HG03469 (cell line): Measurements from ENCODE around the gene CHTF18.
"Not testable (repeated sequence)": the region's sequence is repeated elsewhere in the genome, so short reads cannot be mapped to it uniquely, and the experiment has no call there.

ENCODE experiments used
- ATAC-seq: cut with Tn5 transposase; IDR thresholded peaks from one replicate; pipeline ENCODE4 v1.9.1; 2021; ENCODE audit warnings: mild to moderate bottlenecking, moderate library complexity, moderate number of reproducible peaks; ENCODE audit not compliant: unreplicated experiment

The CHTF18 gene

DNA sequence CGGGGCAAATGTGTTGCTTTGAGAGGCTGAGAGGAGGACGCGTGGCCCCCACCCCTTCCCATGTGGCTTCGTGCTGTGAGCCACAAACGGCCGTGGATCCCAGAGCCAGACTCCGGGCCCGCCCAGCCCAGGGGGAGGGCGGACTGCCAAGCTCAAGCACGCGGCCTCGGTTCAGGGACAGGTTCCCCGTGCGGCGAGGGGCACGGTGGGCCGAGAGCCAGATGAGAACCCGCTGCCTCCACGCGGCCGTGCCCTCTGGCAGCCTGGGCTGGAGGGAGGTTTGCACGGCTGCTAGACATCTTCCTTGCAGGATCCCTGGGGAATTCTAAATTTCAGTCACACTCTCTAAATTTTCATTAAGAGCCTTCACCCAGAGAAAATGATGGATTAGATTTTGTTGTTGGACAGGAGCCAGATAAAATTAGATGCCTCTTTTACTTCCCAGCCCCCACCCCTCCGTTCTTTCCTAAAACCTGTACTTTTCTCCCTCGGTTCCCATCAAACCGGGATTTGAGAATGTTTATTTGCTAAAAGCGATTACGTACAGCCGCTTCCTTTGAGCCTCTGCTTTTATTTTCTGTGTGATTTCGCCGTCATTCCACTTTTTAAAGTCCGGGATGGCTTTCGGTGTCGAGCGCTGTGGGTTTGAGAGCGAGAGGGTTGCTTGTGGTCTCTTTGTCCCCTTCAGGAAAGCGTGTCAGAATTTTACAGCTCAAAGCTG, 37.1 kb downstream of the CHTF18 start:
- no peak for ATAC-seq

DNA sequence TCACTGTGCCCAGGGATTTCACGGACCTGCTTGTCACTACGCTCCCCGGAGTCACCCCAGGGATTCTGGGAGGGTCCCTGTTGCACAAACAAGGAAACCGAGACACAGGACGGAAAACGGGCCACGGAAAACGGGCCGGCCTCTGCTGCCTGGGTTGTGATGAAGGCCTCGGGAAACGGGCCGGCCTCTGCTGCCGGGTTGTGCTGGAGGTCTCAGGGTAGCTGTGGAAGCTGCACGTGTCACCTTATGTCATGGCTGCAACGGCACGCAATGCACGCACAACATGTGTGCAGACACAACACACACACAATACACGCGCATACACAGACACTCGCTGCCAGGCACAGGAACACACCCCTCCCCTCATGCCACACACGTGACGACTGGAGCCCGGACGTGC, 39.1 kb downstream of the CHTF18 start:
- no peak for ATAC-seq

- no peak for ATAC-seq
These were observed 40.5 kb downstream of the CHTF18 start for GRCh38 chr16:828891-829290.

- no peak for ATAC-seq
These were observed 41.9 kb downstream of the CHTF18 start for GRCh38 chr16:830107-830870.

DNA sequence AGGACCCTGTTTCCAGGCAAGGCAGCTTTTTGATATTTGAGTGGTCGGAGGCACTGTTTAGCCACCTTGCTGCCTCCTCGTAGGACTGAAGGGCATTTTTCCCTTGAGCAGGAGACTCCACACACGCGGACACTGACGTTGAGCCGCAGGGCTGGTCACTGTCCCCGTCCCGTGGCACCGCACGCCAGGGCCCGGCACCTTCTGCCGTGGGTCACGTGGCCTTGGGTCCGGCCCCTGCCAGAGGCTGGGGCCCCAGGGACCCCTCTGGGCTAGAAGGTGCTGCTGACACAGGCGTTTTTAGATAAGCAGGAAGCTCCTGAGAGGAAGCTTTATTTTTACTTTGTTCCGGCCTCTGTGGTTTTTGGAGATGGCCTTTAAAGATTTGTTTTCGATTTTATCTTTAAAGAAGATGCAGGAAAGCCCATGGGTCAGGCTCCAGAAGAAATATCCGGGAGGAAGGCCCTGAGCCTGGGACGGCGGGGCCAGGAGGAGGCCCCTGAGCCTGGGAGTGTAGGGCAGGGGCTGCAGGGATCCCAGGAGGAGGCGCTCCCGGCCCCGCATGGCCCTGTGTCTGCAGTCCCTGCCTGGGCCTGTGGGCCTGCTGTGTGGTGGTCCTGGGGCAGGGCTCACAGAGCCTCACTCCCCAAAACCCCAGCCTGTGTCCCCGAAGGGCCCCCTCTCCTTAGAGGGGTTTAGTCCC, 42.6 kb downstream of the CHTF18 start:
- ATAC-seq: no peak

GRCh38 chr16:831571-832413, 43.4 kb downstream of the CHTF18 start:
- no peak for ATAC-seq

- ATAC-seq: no peak
These were observed 44.4 kb downstream of the CHTF18 start for GRCh38 chr16:832652-833336.

DNA sequence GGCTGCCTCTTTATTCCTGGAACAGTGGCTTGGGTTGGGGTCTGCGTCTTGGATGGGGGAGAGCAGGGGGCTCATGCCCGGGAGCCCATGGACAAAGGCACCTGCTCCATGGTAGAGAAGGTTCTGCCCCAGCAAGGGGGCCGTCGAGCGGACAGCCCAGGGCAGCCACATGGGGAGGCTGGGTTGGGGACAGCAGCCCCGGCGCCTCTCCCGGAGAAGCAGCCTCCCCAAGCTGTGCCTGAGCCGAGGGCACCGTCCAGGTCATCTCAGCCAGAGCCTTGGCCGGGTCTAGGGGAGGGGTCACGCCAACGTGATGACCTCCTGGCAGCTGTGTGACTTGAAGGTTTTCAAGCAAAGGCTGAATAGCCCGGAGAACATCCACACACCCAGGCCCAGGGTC, 45.0 kb downstream of the CHTF18 start:
- no peak for ATAC-seq

GRCh38 chr16:835373-835772, 47.0 kb downstream of the CHTF18 start:
- ATAC-seq: no peak

DNA sequence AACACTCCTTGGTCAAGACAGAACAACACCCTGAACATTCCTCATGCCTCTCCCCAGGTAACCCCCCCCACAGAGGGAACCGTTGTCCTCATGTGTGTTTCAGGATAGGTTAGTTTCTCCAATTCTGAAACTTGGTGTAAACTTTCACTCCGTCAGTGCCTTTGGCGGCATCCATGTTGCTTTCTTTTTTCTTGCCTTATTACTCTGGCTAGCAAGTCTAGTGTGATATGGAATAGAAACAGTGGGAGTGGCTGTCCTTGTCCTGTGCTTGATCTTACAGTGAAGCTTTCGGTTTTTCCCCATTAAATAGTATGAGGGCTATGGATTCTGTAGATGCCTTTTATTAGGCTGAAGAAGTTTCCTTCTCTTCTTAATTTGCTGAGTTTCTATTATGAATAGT, 47.8 kb downstream of the CHTF18 start:
- no peak for ATAC-seq

- not testable (repeated sequence) for ATAC-seq
These were observed 48.4 kb downstream of the CHTF18 start for GRCh38 chr16:836822-837221.

GRCh38 chr16:838741-839140, 50.3 kb downstream of the CHTF18 start:
- ATAC-seq: no peak

DNA sequence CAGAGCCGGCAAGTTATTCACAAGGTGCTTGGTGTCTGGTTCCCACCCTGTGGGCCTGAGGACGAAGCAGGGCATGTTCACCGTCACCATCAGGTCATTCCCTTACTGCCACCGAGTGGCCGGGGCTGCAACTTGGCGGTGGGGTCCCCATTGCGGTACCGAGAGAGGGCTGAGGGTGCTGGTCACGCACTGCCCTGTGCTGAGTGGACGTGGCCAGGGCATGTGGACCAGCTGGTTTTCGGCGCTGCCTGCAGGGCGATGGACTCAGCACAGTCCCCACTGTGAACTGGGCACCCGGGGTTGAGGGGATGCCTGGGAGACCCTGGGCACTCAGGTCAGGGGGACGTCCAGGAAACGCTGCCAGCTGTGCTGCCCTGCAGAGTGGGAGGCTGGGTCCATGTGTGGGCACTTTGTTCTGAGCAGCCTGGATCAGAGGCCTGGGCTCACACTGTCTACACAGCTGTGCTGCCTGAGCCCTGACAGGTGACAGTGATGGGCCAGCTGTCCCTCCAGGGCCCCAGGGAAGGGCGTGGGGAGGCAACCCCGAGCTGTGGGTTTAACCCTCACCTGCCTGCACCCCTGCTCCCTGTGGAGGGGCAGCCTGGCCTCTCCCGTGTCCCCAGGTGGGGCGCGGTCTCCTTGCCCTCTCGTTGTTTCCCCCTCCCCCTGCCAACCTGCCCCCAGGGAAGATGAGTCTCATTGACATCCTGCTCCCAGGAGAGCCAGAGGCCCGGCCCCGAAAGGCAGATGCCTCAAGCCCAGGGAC, 51.4 kb downstream of the CHTF18 start:
- no peak for ATAC-seq

GRCh38 chr16:840561-841454, 52.4 kb downstream of the CHTF18 start:
- ATAC-seq: no peak

DNA sequence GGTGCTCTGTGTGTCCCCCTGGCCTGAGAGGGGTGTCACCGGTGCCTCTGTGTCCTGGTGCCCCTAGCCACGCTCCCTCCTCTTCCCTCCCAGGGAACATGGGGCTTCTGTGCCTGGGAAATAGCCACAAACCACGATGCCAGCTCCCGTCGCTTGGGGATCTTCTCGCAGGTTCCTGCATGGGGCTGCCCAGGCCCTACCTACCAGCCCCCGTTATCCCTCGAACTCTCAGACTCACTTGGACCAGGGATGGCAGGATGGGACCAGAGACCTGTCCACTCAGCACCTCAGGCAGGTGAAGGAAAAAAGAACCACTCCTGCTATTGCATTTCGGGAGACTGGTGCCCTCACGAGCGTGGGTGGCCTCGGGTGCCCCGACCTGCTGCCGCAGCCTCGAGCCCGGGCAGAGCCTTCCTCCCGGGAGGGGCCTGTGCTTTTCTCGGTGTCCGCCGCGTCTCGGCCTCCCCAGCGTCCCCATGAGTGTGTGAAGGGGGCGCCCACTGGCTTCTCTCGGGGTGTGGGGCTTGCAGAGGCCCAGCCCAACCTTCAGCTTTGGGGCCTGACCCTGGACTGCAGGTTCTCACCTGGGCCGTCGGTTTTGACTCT, 53.1 kb downstream of the CHTF18 start:
- ATAC-seq: no peak

DNA sequence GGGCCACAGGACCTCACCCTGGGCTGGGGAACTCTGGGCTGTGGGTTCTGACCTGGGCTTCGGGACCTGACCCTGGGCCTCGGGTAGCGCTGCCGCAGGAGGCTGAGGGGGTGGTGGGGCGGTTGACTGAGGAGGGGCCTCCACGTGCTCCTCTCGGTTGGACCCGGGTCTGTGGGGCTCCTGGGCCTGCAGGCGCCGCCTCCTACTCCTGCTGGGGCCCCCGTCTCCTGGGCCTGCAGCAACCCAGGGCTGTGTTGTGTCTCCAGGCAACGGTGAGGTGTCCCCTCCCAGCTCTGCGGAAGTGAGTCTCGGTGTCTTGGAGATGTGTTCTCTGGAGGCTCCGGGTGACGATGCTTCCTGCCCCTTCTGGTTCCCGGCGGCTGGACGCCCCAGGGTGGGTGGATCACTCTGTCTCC, 53.6 kb downstream of the CHTF18 start:
- ATAC-seq: no peak

DNA sequence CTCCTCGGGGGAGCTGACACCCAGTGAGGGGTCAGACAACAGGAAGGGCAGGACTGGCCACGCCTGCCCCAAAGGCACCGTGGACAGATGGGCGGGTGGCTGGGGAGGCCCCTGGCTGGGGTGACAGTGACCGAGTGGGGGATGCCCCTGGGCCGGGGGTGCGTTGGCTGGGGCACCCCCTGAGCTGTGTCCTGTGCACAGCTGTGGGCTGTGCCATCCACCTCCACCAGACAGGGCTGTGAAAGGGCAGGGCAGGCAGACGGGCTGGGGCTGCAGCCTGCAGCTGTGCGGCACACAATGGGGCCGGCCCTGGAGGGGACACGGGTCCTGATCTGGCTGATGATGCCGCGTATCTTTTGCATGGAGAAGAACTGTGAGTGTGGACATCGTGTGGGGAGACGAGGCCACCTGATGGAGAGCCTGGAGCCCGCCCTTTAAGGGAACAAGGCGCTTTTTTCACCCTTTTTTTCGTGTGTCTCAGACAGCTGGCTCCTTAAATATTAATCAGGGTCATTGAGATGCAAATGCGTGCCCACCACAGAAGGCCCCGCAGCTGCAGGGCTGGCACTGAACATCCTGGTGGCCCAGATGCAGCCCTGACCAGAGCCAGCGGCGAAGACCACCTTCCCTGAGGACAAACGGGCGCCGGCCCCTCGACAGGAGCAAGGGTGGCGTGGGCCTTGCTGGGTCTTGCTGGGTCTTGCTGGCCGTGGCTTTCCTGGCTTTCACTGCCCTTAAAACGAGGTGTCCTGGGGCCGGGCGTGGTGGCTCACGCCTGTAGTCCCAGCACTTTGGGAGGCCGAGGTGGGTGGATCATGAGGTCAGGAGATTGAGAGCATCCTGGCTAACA, 54.5 kb downstream of the CHTF18 start:
- no peak for ATAC-seq
